Brain microvascular endothelial cell (primary cell): ENCODE results near the gene HHLA2.

ENCODE experiments used
- DNase-seq: peaks from one replicate; pipeline ENCODE4 v3.0.0-alpha.2; 2020
- H3K27ac ChIP-seq: fragments of 250-450 bp; sonication (Bioruptor Pico); 2 replicates; pipeline ENCODE4 v1.5.1; 2020; ENCODE audit warnings: mild to moderate bottlenecking, moderate library complexity
- H3K27me3 ChIP-seq: fragments of 250-450 bp; sonication (Bioruptor Pico); replicated peaks from 2 replicates; pipeline ENCODE4 v1.5.1; 2020; ENCODE audit warnings: mild to moderate bottlenecking
- H3K36me3 ChIP-seq: fragments of 250-450 bp; sonication (Bioruptor Pico); replicated peaks from 2 replicates; pipeline ENCODE4 v1.5.1; 2020; ENCODE audit warnings: mild to moderate bottlenecking
- H3K4me3 ChIP-seq: 2 replicates; pipeline ENCODE4 v1.5.1; 2011; ENCODE audit warnings: low read depth, mild to moderate bottlenecking, control low read depth, low read length, moderate library complexity
- in situ Hi-C: cut with HindIII; loops from 2 replicates; pipeline ENCODE4 v1.10.0; 2017; ENCODE audit warnings: low sequenced_read_pairs, low pct_ligation_motif_present
- TF ChIP-seq, protein P1 (sequence below): IDR thresholded peaks from 2 replicates; pipeline ENCODE4 v1.5.1; 2011; ENCODE audit warnings: low read depth, mild to moderate bottlenecking, moderate library complexity, low read length, control low read depth, inconsistent platforms; ENCODE audit errors: missing control alignments

Gene HHLA2

DNA sequence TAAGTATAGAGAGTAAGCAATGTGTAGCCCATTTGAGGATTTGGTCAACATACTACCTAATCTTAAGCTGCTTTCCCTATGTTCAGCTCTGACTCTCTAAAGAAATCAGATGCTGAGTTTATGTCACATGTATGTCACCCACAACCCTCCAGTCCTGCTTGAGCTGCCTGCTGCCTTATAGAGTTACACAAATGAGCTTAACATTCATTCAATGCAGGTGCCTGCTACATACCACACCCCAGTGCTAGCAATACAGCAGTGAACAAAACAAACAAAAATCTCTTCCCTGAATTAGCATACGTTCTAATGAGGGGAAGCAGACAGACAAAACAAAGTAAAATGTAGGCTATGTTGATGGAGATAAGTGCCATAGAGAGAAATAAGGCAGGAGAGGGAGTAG lies 93.0 kb downstream of the HHLA2 start:
- H3K36me3 ChIP-seq, result no peaks in the 10 kb centered on the region
- TF ChIP-seq, protein P1, sequence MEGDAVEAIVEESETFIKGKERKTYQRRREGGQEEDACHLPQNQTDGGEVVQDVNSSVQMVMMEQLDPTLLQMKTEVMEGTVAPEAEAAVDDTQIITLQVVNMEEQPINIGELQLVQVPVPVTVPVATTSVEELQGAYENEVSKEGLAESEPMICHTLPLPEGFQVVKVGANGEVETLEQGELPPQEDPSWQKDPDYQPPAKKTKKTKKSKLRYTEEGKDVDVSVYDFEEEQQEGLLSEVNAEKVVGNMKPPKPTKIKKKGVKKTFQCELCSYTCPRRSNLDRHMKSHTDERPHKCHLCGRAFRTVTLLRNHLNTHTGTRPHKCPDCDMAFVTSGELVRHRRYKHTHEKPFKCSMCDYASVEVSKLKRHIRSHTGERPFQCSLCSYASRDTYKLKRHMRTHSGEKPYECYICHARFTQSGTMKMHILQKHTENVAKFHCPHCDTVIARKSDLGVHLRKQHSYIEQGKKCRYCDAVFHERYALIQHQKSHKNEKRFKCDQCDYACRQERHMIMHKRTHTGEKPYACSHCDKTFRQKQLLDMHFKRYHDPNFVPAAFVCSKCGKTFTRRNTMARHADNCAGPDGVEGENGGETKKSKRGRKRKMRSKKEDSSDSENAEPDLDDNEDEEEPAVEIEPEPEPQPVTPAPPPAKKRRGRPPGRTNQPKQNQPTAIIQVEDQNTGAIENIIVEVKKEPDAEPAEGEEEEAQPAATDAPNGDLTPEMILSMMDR, result no peak
- H3K27me3 ChIP-seq, result no peaks in the 10 kb centered on the region
- H3K4me3 ChIP-seq, result no peak overlapping the region
- H3K27ac ChIP-seq, result no peak overlapping the region
- DNase-seq, result no peak
- in situ Hi-C loops, result no loop called here

DNA sequence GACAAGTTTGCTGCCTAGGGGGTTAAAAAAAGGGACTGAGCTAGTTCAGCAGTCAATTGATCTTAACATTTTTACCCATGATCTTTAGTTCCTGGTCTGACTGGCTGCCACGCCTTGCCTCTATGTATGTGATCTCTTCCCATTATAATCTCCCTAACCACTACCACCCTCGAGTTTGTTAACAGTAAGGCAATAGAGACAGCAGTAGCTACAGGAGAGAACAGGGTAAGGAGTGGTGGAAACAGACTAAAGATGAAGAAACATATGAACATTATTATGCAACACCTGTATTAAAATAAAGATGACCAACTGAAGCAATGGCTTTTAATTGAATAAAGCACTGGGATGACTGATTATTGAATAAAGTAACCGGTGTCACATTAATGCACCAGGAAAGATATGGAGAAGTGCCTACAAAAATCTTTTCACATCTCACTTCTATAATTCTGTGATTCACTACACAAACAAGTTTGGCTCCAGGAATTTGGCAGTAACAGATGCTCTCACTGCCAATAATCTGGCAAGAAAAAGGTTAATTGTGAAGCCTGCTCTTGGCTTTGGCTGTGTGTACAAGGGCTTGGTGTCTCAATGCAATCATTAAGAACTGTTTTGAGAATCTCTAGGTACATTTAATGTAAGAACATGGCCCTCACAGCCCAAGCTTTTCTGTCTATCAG lies 95.7 kb downstream of the HHLA2 start:
- Histone ChIP-seq H3K27ac (no peak overlapping the region), H3K36me3 (no peaks in the 10 kb centered on the region), H3K27me3 (no peaks in the 10 kb centered on the region), H3K4me3 (no peak overlapping the region)
- in situ Hi-C loops, result no loop called here
- no peak for DNase-seq
- TF ChIP-seq, protein P1, result no peak

DNA sequence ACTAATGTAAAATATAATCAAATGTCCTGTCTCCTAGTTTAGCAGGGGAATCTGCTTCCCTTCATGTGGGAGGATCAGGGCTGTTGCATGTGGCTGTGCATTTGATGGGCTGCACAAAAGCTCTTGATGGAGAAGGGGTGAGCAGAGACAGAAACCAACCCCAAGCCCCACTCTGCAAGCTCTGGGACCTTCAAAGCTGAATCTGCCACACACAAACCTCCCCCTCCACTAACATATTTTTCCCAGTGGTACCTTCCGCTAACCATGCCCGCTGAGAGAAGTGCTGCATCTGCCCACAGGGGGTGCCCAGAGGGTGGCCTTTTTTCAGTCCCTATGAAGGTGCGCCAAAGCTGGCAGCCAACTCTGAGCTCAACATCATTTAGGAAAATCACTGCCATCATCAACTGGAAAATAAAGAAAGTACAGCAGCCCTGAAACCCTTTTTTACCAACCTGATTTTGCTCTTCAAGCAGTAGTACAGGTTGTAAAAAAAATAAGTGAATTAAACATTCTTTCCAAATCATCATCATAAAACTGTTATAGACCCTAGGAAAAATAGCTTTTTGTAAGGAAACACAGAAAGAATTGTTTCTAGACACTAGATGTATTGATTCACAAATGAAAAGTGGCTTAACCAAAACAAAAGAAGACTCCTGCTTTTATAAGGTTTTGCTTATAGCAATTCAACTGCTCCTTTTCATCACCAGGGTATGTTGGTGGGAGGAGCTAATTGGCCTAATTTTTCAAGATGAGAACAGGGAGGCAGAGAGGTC lies 97.0 kb downstream of the HHLA2 start:
- H3K27ac ChIP-seq, result no peak overlapping the region
- TF ChIP-seq, protein P1, result no peak
- in situ Hi-C loops, result no loop called here
- no peak overlapping the region for H3K4me3 ChIP-seq
- H3K27me3 ChIP-seq, result no peaks in the 10 kb centered on the region
- no peaks in the 10 kb centered on the region for H3K36me3 ChIP-seq
- DNase-seq, result no peak

DNA sequence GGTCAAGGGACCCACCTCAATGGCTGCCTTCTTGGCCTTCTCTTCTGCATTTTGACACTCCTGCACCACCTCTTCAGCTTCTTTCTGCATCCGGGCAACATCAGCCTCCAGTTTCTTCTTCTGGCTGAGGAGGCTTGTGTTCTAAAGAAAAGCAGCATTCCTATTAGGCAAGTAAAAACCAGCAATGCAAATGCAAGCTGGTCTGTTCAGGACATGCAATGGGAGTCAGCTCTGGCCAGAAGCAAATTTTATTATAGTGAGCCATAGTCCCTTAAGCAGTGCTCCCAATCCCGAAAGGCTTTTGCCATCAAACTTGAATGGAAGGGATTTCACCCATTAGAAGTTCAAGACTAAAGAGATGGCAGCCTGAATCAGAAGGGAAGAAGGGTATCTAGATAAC lies 97.7 kb downstream of the HHLA2 start:
- Histone ChIP-seq H3K27me3 (no peaks in the 10 kb centered on the region), H3K36me3 (no peaks in the 10 kb centered on the region), H3K4me3 (no peak overlapping the region), H3K27ac (no peak overlapping the region)
- no peak for DNase-seq
- in situ Hi-C loops, result no loop called here
- TF ChIP-seq, protein P1, result no peak

DNA sequence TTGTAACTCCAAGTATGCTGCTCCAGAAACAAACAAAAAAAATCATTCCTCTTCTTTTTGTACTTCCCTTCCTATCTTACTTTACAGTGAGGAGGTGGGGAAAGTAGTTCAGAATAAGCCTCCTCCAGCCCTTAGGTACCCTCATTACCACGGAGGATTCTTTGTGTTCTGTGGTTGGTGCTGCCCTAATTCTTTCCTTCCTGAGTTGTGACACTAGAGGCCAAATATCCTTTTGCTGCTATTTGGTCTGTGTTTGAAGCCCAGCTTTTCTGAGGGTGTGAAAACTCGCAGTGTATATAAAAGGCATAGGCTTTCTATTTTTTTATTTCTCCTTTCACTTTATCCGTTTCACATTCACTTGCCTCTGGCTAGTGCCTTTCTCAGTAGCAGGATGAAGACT lies 98.2 kb downstream of the HHLA2 start:
- no peak for DNase-seq
- Histone ChIP-seq H3K4me3 (no peak overlapping the region), H3K27ac (no peak overlapping the region), H3K27me3 (no peaks in the 10 kb centered on the region), H3K36me3 (no peaks in the 10 kb centered on the region)
- in situ Hi-C loops, result no loop called here
- TF ChIP-seq, protein P1, result no peak
